SH-SY5Y (cell line): ENCODE results near the gene SOCS6.

Experiments
- GATA2 ChIP-seq: IDR thresholded peaks from 2 replicates; pipeline ENCODE4 v1.6.1; 2011; ENCODE audit warnings: mild to moderate bottlenecking, low read depth, low read length
- GATA3 ChIP-seq: IDR thresholded peaks from 2 replicates; pipeline ENCODE4 v1.6.1; 2011; ENCODE audit warnings: low read depth, mild to moderate bottlenecking, low read length, moderate library complexity

The SOCS6 gene

DNA sequence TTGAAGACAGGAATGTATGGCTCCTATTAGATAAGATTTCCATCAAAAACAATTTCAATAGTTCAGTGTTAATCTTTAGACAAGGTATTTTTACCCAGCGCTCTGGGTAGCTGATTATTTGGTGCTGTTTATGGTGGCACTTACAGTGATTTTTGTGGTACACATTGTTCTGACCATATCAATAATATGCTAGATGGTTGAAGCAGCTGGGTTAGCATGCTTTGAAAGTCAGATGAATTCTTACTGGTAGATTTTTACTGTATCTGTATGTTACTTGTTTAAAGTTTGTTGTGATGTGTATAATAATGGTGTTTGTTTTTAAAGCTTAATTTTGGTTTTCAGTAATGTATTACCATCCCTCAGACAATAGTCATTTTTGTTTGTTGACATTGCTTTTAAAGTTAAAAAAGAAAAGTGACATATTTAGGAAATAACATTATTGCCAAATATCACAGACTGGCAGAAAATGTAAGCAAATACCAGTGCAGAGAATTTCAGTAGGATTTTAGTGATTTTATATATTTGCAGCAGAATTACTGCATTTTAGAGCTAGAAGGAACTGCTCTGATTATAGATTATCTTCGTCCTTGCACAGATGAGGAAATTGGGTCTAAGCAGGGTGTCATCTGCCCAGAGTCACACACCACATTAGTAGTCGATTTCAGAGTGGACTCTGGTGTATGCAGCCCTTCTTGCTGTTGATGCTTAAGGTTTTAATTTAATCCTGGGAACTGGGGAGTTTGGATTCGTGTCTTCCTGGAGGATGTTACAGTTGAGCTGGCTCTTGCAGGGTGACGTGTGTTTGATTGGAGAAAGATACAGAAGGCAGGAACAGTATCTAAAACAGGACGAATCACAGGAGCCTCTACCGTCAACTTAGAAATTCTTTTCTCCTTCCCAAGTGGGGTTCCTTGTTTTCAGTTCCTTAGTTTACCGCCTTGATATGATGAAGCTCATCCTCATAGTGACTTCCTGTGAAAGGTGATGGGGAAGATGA, 6.6 kb downstream of the SOCS6 start:
- TF ChIP-seq GATA3 (peak; percentile 40; the same call in 1 of the 2 replicates), GATA2 (peak; percentile 75)

DNA sequence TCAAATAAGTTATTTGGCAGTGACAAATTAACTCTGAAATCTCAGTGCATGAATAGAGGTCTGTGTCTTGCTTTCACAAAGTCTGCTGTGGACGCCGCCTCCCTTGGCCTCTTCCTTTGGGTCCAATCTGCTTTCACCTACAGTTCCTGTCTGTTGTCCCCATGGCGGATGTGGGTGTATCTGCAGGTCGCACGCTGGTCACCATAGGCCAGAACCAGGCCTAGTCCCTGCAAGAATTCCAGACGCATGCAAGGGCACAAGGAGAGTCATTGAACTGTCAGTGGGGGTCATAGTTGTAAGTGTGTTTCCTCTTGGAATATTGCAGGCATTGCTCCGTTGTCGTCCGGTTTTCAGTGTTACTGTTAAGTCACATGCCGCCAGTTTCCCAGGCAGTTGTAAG, 7.4 kb downstream of the SOCS6 start:
- TF ChIP-seq GATA2 = no peak

DNA sequence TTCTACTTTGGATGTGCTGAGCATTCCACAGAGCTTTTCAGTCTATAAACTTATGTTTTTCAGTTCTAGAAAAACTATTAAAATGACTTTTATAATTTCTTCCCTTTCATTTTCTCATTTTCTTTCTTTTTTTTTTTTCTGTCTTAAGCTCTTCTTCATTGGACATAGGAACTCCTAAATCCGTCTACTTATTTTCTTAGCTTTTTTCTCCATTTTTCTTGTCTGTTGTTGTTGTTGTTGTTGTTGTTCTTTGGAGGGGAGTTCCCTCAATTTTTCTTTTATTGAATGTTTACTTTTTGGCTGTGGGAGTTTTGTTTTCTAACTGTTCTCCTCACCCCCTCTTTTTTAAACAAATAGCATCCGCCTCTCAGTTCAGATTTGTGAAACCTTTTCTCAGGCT, 7.9 kb downstream of the SOCS6 start:
- TF ChIP-seq GATA3 = no peak
- no peak for TF ChIP-seq GATA2

DNA sequence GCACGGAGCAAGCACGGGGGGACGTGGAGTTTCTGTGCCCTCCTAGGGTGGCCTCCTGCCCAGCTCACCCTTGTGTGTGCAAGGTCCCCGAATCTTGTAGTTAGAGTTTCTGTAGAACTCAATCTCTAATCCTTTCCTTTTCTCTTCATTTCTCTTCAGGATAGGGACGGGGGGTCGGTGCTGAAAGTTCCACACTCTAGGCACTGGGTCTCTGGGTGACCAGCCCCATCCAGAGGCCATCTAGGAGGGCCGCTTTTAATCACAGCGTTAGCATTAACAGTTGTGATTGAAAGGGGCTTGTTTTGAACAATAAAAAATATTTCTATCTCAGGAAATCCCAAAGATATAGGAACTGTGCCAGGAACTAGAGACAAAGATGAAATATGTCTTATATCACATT, 10.5 kb downstream of the SOCS6 start:
- TF ChIP-seq GATA2 (no peak), GATA3 (no peak)

DNA sequence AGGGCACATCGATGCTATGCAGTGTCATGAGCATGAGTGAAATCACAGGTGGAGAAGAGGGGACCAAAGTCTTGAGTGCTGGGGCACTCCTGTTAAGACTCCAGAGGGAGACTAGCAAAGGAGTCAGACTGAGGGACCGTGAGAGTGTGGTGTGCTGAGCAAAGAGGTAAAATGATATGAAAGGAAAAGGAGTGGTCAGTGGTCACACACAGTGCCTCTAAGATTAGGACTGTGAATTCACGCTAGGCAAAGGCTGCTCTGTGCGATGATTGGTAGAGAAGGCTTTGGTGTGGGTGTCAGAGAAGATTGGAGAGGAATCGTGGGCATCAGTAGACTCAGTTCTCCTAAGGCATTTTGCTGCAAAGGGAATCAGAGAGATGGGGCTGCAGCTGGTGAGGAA, 12.8 kb downstream of the SOCS6 start:
- TF ChIP-seq GATA2 (no peak), GATA3 (no peak)

DNA sequence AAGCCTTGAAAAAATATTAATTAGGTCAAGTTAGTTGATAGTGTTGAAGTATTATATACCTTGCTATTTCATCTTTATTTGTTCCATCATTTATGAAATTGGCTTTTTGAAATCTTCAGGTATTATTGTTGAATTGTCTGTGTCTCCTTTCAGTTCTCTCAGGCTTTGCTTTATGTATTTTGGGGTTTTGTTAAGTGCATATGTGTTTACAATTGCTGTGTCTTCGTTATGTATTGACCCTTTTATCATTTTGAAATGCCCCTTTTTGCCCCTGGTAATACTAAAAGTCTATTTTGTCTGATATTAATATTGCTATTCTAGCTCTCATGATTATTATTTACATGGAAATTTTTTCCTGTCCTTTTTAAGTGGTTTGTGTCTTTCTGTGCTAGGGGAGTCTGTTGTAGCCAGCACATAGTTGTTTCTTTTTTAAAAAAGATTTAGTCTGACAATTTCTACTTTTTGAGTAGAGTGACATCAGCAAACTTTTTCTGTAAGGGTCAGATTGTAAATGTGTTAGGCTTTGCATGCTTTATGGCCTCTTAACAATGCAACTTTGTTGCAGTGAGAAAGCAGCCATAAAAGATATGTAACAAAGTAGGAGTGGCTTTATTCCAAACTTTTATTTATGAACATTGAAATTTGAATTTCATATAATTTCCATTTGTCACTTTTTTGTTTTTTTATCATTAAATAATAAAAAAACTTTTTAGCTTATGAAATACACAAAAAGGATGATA, 19.9 kb downstream of the SOCS6 start:
- TF ChIP-seq GATA3 (no peak), GATA2 (no peak)

DNA sequence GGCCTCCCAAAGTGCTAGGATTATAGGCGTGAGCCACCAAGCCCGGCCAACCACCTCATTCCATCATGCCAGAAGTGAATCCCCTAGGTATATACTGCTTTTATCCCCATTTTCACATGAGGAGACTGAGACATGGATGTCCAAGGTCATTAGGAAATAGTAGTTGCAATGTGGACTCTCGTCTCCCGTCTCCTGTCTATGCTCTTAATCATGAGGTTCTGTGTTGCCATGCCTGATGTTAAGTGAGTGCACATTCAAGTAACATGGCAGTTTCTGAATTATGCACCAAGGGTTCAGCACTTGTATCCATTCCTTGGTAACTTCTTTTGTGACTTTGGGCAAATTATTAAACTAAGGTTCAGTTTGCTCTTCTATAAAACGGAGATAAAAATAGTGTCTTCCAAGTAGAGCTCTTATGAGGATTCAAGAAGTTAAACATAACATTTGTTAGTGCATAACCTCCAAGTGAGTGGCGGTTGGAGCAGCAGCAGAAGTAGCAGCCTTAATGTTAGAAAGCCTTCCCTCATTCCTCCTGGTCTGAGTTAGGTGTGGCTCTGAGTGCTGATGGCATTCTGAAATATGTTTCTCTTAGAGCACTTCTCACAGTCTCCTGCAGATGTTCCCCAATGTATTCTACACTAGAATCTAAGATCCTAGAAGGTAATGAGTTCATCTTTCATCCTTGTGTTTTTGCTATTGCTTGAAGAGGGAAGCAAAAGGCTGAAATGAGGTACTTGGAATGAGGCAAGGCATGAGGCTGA, 21.9 kb downstream of the SOCS6 start:
- TF ChIP-seq GATA3 = no peak
- no peak for TF ChIP-seq GATA2

DNA sequence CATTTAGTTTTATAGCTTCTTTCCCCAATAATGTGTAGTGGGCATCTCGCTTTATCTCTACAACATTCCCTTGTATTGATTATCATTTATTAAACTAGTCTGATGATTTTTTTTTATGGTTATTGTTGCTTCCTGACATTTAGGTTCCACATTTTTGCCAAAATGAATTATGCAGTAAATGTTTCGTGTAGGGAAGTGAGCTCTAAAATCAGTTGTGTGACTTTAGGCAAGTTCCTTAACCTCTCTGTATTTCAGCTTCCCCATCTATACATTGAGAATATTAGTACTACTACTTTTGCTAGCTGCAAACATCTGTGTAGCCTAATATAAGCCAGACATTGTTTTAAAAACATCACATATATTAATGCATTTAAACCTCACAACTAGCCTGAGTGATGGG, 22.9 kb downstream of the SOCS6 start:
- no peak for TF ChIP-seq GATA3
- no peak for TF ChIP-seq GATA2

DNA sequence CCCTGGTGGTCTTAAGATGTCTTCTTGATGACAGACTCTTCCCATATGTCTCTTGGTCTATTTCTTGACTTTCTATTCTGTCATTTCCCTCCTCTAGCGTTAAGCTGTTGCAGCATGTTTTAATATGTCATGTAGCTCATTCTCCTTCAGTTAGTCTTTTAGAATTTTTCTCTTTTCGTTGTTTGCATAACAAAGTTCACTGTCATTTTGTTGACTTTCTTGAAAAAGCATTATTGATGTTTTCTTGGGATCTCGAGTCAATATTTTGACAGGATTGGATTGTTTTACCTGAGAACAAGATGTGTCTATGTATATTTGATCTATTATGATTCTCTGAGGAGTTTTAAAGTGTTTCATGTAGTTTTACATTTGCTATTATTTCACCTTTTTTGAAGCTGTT, 24.8 kb downstream of the SOCS6 start:
- TF ChIP-seq GATA3 (no peak), GATA2 (no peak)

DNA sequence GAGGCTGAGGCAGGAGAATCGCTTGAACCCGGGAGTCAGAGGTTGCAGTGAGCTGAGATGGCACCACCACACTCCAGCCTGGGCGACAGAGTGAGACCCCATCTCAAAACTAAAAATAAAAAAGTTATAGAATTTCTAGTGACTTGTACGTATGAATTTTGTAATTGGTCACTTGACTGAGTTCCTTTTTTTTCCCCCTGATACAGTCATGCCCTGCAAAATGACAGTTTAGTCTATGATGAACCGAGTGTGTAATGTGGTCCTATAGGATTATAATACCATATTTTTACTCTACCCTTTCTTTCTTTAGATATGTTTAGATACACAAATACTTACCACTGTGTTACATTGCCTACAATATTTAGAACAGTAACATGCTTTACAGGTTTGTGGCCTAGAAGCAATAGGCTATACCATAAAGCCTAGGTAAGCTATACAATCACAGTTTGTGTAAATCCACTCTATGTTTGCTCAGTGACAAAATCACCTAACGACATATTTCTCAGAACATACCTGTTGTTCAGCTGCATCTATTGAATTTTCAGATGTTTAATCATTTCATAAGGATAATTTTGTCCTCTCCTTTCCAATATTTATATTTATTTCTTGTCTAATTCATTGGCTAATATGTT, 25.4 kb downstream of the SOCS6 start:
- no peak for TF ChIP-seq GATA2
- TF ChIP-seq GATA3 = no peak

DNA sequence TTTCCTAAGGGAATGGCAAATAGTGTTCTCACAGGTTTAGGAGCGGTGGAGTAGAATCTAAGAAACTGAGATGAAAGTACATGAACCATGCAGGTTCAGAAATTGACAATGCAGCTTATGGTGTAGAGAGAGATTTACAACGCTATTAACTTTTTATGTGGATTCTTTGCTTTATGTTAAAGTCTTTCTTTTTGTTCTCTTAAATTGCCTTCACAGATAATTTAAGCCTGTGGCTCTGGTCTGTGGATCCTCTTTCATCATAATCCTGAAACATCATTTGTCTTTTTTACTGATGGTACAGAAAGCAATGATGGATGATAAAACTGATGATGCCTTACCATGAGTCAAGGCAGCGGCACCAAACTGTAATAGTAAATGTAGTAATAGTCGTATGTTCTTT, 30.3 kb downstream of the SOCS6 start:
- TF ChIP-seq GATA2 = no peak
- TF ChIP-seq GATA3 = no peak

DNA sequence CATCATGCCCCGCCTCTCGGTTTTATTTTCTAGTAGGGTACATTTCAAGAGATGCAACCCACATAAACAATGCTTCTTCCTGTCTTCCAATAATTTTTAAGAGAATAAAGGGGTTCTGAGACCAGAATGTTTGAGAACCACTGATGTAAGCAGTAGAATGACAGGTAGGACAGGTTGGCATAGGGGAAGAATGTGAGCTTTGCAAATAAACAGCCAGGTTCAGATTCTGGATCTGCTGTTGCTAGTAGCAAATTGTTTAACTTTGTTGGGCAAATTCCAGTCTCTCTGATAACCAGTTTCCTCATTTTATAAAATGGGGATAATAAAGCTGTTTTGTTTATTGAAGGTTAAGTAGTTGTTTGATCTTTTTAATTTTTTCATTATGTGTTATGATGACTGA, 32.8 kb downstream of the SOCS6 start:
- TF ChIP-seq GATA3 (no peak), GATA2 (no peak)

DNA sequence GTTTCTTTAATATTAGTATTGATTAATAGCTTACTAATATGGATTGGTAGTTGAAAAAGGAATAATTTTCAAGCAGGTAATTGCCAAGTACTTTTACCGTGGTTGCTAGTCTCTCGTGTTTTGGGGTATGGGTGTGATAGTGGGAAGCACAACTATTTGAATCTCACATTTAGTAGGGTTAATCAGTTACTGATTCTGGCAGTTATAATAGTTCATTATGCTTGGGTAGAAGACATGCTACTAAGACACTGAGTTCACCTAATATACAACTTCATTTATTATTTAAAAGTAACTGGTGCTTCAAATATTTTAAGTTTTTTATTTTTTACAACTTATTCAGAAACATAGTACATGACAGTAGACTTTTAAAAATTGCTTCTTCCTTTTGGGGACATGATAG, 33.5 kb downstream of the SOCS6 start:
- TF ChIP-seq GATA2 (no peak), GATA3 (no peak)

DNA sequence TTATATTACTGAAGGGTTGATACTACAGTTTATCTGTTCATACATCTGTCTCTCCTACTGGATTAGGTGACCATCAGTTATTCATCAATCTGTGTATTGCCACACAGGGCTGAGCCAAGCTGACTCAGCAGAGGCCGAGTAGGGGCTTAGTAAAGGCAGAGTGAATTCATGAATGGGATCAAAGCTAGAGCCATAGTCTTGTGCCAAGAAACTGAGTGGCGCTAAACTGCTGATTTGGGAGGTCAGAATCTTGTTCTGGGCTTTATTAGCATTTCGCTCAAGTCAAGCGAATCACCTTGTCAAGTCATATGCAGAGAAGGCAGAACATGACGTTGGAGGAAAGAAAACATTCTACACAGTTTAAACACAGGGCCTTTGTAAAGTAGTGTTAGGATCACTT, 34.1 kb downstream of the SOCS6 start:
- TF ChIP-seq GATA2 (no peak), GATA3 (no peak)
